Esophagus squamous epithelium (tissue), 4 donors: Measurements from ENCODE around the gene PAM.

Source experiments
- POLR2A ChIP-seq, 4 donors: fragments of 450-650 bp; IDR thresholded peaks; one replicate each; pipeline ENCODE4 v1.6.1; 2017; ENCODE audit warnings: antibody characterized with exemption in 4 of 4, mild to moderate bottlenecking in 4 of 4, moderate library complexity in 3 of 4
- TF ChIP-seq, protein P1 (sequence below), 6 experiments: fragments of 450-650 bp in 4 of 6; fragments of 200-600 bp in 2 of 6; sonication (generic) in 2 of 6; IDR thresholded peaks; one replicate each; pipeline ENCODE4 v1.5.1; 2016 to 2019; ENCODE audit warnings: antibody characterized with exemption in 6 of 6, mild to moderate bottlenecking in 4 of 6, moderate library complexity in 4 of 6

DNA sequence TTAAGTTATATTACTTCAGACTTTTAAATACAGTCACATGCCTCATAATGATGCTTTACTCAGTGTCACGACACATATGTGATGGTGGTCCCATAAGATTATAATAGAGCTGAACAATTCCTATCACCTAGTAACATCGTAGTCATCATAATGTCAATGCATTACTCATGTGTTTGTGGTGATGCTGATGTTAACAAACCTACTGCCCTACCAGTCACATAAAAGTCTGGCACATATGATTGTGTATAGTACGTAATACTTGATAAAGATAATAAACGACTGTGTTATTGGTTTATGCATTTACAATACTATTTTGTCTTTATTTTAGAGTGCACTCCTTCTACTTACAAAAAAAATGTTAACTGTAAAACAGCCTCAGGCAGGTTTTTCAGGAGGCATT is 103.7 kb downstream of the PAM start:
- TF ChIP-seq, protein P1, sequence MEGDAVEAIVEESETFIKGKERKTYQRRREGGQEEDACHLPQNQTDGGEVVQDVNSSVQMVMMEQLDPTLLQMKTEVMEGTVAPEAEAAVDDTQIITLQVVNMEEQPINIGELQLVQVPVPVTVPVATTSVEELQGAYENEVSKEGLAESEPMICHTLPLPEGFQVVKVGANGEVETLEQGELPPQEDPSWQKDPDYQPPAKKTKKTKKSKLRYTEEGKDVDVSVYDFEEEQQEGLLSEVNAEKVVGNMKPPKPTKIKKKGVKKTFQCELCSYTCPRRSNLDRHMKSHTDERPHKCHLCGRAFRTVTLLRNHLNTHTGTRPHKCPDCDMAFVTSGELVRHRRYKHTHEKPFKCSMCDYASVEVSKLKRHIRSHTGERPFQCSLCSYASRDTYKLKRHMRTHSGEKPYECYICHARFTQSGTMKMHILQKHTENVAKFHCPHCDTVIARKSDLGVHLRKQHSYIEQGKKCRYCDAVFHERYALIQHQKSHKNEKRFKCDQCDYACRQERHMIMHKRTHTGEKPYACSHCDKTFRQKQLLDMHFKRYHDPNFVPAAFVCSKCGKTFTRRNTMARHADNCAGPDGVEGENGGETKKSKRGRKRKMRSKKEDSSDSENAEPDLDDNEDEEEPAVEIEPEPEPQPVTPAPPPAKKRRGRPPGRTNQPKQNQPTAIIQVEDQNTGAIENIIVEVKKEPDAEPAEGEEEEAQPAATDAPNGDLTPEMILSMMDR (IDR thresholded peaks at IDR 0.05) = no peak
- TF ChIP-seq POLR2A (IDR thresholded peaks at IDR 0.05) = no peak
